ENCODE measurements around the gene IFFO2.

Gene IFFO2

GRCh38 chr1:18956193-18957135, at the start of gene IFFO2:
IFFO2 (minus strand) TSS chr1:18956676; CDS start chr1:18956332, 344 bp downstream.
- TF ChIP-seq CTCF (IDR thresholded peaks at IDR 0.05): no peak

GRCh38 chr1:19006000-19006399, 49.5 kb upstream of the IFFO2 start:
- TF ChIP-seq CTCF (IDR thresholded peaks at IDR 0.05): no peak

- no peak for TF ChIP-seq CTCF (IDR thresholded peaks at IDR 0.05)
Measured at GRCh38 chr1:19003371-19004290, 47.2 kb upstream of the IFFO2 start.

- no peak for TF ChIP-seq CTCF (IDR thresholded peaks at IDR 0.05)
Measured at GRCh38 chr1:19000065-19000464, 43.6 kb upstream of the IFFO2 start.

GRCh38 chr1:18999359-18999758, 42.9 kb upstream of the IFFO2 start:
- no peak for TF ChIP-seq CTCF (IDR thresholded peaks at IDR 0.05)

- no peak for TF ChIP-seq CTCF (IDR thresholded peaks at IDR 0.05)
Measured at GRCh38 chr1:18998016-18998724, 41.7 kb upstream of the IFFO2 start.

GRCh38 chr1:18997508-18997907, 41.0 kb upstream of the IFFO2 start:
- no peak for TF ChIP-seq CTCF (IDR thresholded peaks at IDR 0.05)

Measured in LNCAP (cell line).